HepG2 (cell line): ENCODE data around the gene NFIL3. TPM values are rescaled to one million over a fixed set of nuclear protein-coding genes. Genes with fewer than 3 reads are reported as not detected.

Experiments used
- CREB1 ChIP-seq, 2 experiments: fragments of 450-650 bp in 1 of 2; IDR thresholded peaks; 2 replicates each; pipeline ENCODE4 v1.6.1; 2016 to 2017; ENCODE audit warnings: control low read depth in 1 of 2, mild to moderate bottlenecking in 1 of 2, missing compliant biosample characterization in 1 of 2, missing genetic modification characterization in 1 of 2
- CREBL2 ChIP-seq: sonication (generic); formaldehyde crosslinking; IDR thresholded peaks from 2 replicates; pipeline ENCODE4 v1.8.1; 2023; ENCODE audit warnings: missing genetic modification reagents, mild to moderate bottlenecking, borderline replicate concordance
- KLF13 ChIP-seq: sonication (generic); formaldehyde crosslinking; IDR thresholded peaks from 2 replicates; pipeline ENCODE4 v1.4.0; 2020; ENCODE audit warnings: mild to moderate bottlenecking, missing genetic modification reagents
- RNF2 ChIP-seq: fragments of 450-650 bp; conservative IDR thresholded peaks from 2 replicates; pipeline ENCODE4 v1.6.1; 2016; ENCODE audit warnings: low read depth
- SIN3A ChIP-seq: IDR thresholded peaks from 2 replicates; pipeline ENCODE4 v1.6.1; 2011; ENCODE audit warnings: low read depth, mild to moderate bottlenecking, control low read depth, low read length, borderline replicate concordance
- ZBTB49 ChIP-seq: sonication (generic); formaldehyde crosslinking; IDR thresholded peaks from 2 replicates; pipeline ENCODE4 v1.4.0; 2020; ENCODE audit warnings: missing genetic modification reagents, borderline replicate concordance
- ZNF101 ChIP-seq: sonication (generic); formaldehyde crosslinking; IDR thresholded peaks from 2 replicates; pipeline ENCODE4 v1.4.0; 2020; ENCODE audit warnings: mild to moderate bottlenecking, low read depth, missing genetic modification reagents, borderline replicate concordance
- ZNF296 ChIP-seq: sonication (generic); formaldehyde crosslinking; conservative IDR thresholded peaks from 2 replicates; pipeline ENCODE4 v1.5.0; 2020; ENCODE audit warnings: mild to moderate bottlenecking, missing genetic modification reagents
- ZNF549 ChIP-seq: sonication (generic); formaldehyde crosslinking; IDR thresholded peaks from 2 replicates; pipeline ENCODE4 v1.5.0; 2020; ENCODE audit warnings: missing genetic modification reagents
- ZNF607 ChIP-seq: sonication (generic); formaldehyde crosslinking; IDR thresholded peaks from 2 replicates; pipeline ENCODE4 v1.5.1; 2020; ENCODE audit warnings: missing genetic modification reagents, mild to moderate bottlenecking, borderline replicate concordance
- polyA plus RNA-seq, 8 experiments: library from polyadenylated mRNA; depleted of rRNA in 3 of 8; stranded (reverse) in 7 of 8; unstranded in 1 of 8; fragments of >200 nt; fragmentation: Illumina TruSeq in 4 of 8; extraction: Trizol in 4 of 8; gene quantifications; 2 replicates each; pipeline versions ENCODE4 v1.2.1 to v1.2.3, GENCODE V29; 2011 to 2016; ENCODE audit warnings: low read depth in 4 of 8, missing spikeins in 1 of 8, mixed read lengths in 1 of 8; ENCODE audit not compliant: insufficient read depth in 1 of 8
- total RNA-seq, 5 experiments: library from RNA; depleted of rRNA; stranded (reverse); fragments of >200 nt; fragmentation: Illumina TruSeq; extraction: Trizol; gene quantifications; 2 replicates each; pipeline ENCODE4 v1.2.3, GENCODE V29; 2016; ENCODE audit warnings: low read depth in 1 of 5
- TF ChIP-seq, protein P1 (sequence below): sonication (generic); formaldehyde crosslinking; IDR thresholded peaks from 2 replicates; pipeline ENCODE4 v1.9.0; 2021; ENCODE audit warnings: mild to moderate bottlenecking, missing genetic modification reagents
- TF ChIP-seq, protein P2 (sequence below): sonication (generic); formaldehyde crosslinking; conservative IDR thresholded peaks from 2 replicates; pipeline ENCODE4 v1.8.0; 2022; ENCODE audit warnings: low read depth, missing genetic modification reagents
- TF ChIP-seq, protein P3 (sequence below): sonication (generic); formaldehyde crosslinking; IDR thresholded peaks from 2 replicates; pipeline ENCODE4 v1.4.0; 2020; ENCODE audit warnings: mild to moderate bottlenecking, missing genetic modification reagents

NFIL3 gene
- total and polyA plus RNA-seq, 2 of the 13 experiments (the other 11 are each of a cell fraction or from before 2014, with no cell fraction given), result 46.6 to 54.2 TPM

- TF ChIP-seq, protein P1, sequence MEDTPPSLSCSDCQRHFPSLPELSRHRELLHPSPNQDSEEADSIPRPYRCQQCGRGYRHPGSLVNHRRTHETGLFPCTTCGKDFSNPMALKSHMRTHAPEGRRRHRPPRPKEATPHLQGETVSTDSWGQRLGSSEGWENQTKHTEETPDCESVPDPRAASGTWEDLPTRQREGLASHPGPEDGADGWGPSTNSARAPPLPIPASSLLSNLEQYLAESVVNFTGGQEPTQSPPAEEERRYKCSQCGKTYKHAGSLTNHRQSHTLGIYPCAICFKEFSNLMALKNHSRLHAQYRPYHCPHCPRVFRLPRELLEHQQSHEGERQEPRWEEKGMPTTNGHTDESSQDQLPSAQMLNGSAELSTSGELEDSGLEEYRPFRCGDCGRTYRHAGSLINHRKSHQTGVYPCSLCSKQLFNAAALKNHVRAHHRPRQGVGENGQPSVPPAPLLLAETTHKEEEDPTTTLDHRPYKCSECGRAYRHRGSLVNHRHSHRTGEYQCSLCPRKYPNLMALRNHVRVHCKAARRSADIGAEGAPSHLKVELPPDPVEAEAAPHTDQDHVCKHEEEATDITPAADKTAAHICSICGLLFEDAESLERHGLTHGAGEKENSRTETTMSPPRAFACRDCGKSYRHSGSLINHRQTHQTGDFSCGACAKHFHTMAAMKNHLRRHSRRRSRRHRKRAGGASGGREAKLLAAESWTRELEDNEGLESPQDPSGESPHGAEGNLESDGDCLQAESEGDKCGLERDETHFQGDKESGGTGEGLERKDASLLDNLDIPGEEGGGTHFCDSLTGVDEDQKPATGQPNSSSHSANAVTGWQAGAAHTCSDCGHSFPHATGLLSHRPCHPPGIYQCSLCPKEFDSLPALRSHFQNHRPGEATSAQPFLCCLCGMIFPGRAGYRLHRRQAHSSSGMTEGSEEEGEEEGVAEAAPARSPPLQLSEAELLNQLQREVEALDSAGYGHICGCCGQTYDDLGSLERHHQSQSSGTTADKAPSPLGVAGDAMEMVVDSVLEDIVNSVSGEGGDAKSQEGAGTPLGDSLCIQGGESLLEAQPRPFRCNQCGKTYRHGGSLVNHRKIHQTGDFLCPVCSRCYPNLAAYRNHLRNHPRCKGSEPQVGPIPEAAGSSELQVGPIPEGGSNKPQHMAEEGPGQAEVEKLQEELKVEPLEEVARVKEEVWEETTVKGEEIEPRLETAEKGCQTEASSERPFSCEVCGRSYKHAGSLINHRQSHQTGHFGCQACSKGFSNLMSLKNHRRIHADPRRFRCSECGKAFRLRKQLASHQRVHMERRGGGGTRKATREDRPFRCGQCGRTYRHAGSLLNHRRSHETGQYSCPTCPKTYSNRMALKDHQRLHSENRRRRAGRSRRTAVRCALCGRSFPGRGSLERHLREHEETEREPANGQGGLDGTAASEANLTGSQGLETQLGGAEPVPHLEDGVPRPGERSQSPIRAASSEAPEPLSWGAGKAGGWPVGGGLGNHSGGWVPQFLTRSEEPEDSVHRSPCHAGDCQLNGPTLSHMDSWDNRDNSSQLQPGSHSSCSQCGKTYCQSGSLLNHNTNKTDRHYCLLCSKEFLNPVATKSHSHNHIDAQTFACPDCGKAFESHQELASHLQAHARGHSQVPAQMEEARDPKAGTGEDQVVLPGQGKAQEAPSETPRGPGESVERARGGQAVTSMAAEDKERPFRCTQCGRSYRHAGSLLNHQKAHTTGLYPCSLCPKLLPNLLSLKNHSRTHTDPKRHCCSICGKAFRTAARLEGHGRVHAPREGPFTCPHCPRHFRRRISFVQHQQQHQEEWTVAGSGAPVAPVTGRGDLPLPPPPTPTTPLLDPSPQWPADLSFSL, result no peak
- TF ChIP-seq ZNF296 (CRISPR knock-in tag) (no peak), ZBTB49 (no peak), RNF2 (no peak), CREB1 (IDR thresholded peaks at IDR 0.05) (no peak), CREB1 (CRISPR knock-in tag; IDR thresholded peaks at IDR 0.05) (no peak), ZNF101 (CRISPR knock-in tag) (no peak), ZNF607 (no peak), ZNF549 (CRISPR knock-in tag) (no peak), KLF13 (CRISPR knock-in tag) (no peak), CREBL2 (CRISPR knock-in tag) (no peak), SIN3A (no peak; the same call in 1 of the 2 replicates)
- TF ChIP-seq, protein P2, sequence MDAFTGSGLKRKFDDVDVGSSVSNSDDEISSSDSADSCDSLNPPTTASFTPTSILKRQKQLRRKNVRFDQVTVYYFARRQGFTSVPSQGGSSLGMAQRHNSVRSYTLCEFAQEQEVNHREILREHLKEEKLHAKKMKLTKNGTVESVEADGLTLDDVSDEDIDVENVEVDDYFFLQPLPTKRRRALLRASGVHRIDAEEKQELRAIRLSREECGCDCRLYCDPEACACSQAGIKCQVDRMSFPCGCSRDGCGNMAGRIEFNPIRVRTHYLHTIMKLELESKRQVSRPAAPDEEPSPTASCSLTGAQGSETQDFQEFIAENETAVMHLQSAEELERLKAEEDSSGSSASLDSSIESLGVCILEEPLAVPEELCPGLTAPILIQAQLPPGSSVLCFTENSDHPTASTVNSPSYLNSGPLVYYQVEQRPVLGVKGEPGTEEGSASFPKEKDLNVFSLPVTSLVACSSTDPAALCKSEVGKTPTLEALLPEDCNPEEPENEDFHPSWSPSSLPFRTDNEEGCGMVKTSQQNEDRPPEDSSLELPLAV (CRISPR knock-in tag), result no peak
- TF ChIP-seq, protein P3, sequence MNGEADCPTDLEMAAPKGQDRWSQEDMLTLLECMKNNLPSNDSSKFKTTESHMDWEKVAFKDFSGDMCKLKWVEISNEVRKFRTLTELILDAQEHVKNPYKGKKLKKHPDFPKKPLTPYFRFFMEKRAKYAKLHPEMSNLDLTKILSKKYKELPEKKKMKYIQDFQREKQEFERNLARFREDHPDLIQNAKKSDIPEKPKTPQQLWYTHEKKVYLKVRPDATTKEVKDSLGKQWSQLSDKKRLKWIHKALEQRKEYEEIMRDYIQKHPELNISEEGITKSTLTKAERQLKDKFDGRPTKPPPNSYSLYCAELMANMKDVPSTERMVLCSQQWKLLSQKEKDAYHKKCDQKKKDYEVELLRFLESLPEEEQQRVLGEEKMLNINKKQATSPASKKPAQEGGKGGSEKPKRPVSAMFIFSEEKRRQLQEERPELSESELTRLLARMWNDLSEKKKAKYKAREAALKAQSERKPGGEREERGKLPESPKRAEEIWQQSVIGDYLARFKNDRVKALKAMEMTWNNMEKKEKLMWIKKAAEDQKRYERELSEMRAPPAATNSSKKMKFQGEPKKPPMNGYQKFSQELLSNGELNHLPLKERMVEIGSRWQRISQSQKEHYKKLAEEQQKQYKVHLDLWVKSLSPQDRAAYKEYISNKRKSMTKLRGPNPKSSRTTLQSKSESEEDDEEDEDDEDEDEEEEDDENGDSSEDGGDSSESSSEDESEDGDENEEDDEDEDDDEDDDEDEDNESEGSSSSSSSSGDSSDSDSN (CRISPR knock-in tag), result peak; percentile 59
These were observed 2.4 kb downstream of the NFIL3 start (continued) for GRCh38 chr9:91421128-91421765.
